H1 (cell line): Measurements from ENCODE around the gene OR2K2.

Source experiments
- CREB1 ChIP-seq: IDR thresholded peaks from 2 replicates; pipeline ENCODE4 v1.6.1; 2012; ENCODE audit warnings: inconsistent platforms
- CTCF ChIP-seq, 3 experiments: IDR thresholded peaks; 1 replicate in 2 of 3; 2 replicates in 1 of 3; pipeline versions ENCODE4 v1.5.1 to v1.6.1; 2011; ENCODE audit warnings: low read length in 3 of 3, mild to moderate bottlenecking in 3 of 3, inconsistent platforms in 2 of 3, low read depth in 1 of 3, moderate library complexity in 1 of 3; ENCODE audit not compliant: insufficient read depth in 1 of 3; ENCODE audit errors: control extremely low read depth in 1 of 3
- EGR1 ChIP-seq: IDR thresholded peaks from 2 replicates; pipeline ENCODE4 v1.6.1; 2011; ENCODE audit warnings: low read depth, low read length, borderline replicate concordance
- EP300 ChIP-seq, 2 experiments: IDR thresholded peaks; 1 replicate in 1 of 2; 2 replicates in 1 of 2; pipeline ENCODE4 v1.6.1; 2011 to 2012; ENCODE audit warnings: low read depth in 2 of 2, low read length in 2 of 2, mild to moderate bottlenecking in 2 of 2, borderline replicate concordance in 1 of 2, inconsistent platforms in 1 of 2, moderate library complexity in 1 of 2
- EZH2 ChIP-seq: fragments of 200-600 bp; sonication (generic); IDR thresholded peaks from 2 replicates; pipeline ENCODE4 v1.7.1; 2012; ENCODE audit warnings: low read depth, mild to moderate bottlenecking, moderate library complexity, low read length, inconsistent platforms; ENCODE audit not compliant: severe bottlenecking
- POLR2AphosphoS5 ChIP-seq: IDR thresholded peaks from 2 replicates; pipeline ENCODE4 v1.6.1; 2011; ENCODE audit warnings: low read depth, low read length
- RFX5 ChIP-seq: IDR thresholded peaks from 2 replicates; pipeline ENCODE4 v1.6.1; 2011; ENCODE audit warnings: low read depth, low read length, improper control_type of control experiment, borderline replicate concordance
- USF2 ChIP-seq: IDR thresholded peaks from 2 replicates; pipeline ENCODE4 v1.6.1; 2011; ENCODE audit warnings: low read length, improper control_type of control experiment

GRCh38 chr9:111287127-111287526 lies 42.9 kb downstream of the OR2K2 start:
- TF ChIP-seq EZH2 (no peak), CREB1 (no peak), RFX5 (no peak), POLR2AphosphoS5 (no peak), EGR1 (no peak), EP300 (IDR thresholded peaks at IDR 0.05; ENCODE audit: borderline replicate concordance in 1 of 2, low read depth in 2 of 2, low read length in 2 of 2) (no peak), CTCF (IDR thresholded peaks at IDR 0.05; ENCODE audit: control extremely low read depth in 1 of 3, insufficient read depth in 1 of 3, low read depth in 1 of 3, low read length in 3 of 3) (no peak), USF2 (no peak)
